Ishikawa (cell line): ENCODE results near the gene ZNF691.

Source experiments
- CEBPB ChIP-seq: IDR thresholded peaks from 2 replicates; pipeline ENCODE4 v1.6.1; 2012
- CREB1 ChIP-seq: IDR thresholded peaks from 2 replicates; pipeline ENCODE4 v1.6.1; 2012; ENCODE audit warnings: low read depth
- EGR1 ChIP-seq: IDR thresholded peaks from 2 replicates; pipeline ENCODE4 v1.6.1; 2012
- EP300 ChIP-seq: IDR thresholded peaks from 2 replicates; pipeline ENCODE4 v1.6.1; 2012; ENCODE audit warnings: borderline replicate concordance
- FOXM1 ChIP-seq: IDR thresholded peaks from 2 replicates; pipeline ENCODE4 v1.6.1; 2012; ENCODE audit warnings: low read depth, borderline replicate concordance
- MAX ChIP-seq: IDR thresholded peaks from 2 replicates; pipeline ENCODE4 v1.6.1; 2012
- NFIC ChIP-seq: IDR thresholded peaks from 2 replicates; pipeline ENCODE4 v1.6.1; 2012
- RAD21 ChIP-seq: IDR thresholded peaks from 2 replicates; pipeline ENCODE4 v1.6.1; 2012; ENCODE audit warnings: low read depth
- REST ChIP-seq: IDR thresholded peaks from 2 replicates; pipeline ENCODE4 v1.6.1; 2012; ENCODE audit warnings: low read depth, mild to moderate bottlenecking
- TAF1 ChIP-seq: IDR thresholded peaks from 2 replicates; pipeline ENCODE4 v1.6.1; 2012; ENCODE audit warnings: low read depth, mild to moderate bottlenecking
- TCF12 ChIP-seq: IDR thresholded peaks from 2 replicates; pipeline ENCODE4 v1.6.1; 2012; ENCODE audit warnings: low read depth
- TEAD4 ChIP-seq: IDR thresholded peaks from 2 replicates; pipeline ENCODE4 v1.6.1; 2012
- USF1 ChIP-seq: IDR thresholded peaks from 2 replicates; pipeline ENCODE4 v1.6.1; 2012
- YY1 ChIP-seq: IDR thresholded peaks from 2 replicates; pipeline ENCODE4 v1.6.1; 2012; ENCODE audit warnings: low read depth
- ZBTB7A ChIP-seq: IDR thresholded peaks from 2 replicates; pipeline ENCODE4 v1.6.1; 2012; ENCODE audit warnings: low read depth

ZNF691 gene

DNA sequence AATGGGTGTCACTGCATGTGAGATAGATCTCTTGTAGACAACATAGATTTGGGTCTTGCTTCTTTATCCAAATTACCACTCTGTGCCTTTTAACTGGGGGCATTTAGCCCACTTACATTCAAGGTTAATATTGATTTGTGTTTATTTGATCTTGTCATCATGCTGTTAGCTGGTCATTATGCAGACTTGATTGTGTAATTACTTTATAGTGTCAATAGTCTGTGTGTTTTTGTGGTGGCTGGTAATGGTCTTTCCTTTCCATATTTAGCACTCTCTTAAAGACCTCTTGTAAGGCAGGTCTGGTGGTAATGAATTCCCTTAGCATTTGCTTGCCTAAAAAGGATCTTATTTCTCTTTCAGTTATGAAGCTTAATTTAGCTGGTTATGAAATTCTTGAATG is 29.6 kb downstream of the ZNF691 start:
- TF ChIP-seq EGR1 = no peak
- no peak for TF ChIP-seq CREB1
- no peak for TF ChIP-seq RAD21
- no peak for TF ChIP-seq ZBTB7A
- TF ChIP-seq EP300 = no peak
- no peak for TF ChIP-seq USF1
- no peak for TF ChIP-seq FOXM1
- no peak for TF ChIP-seq YY1
- no peak for TF ChIP-seq REST
- TF ChIP-seq MAX = no peak
- no peak for TF ChIP-seq TCF12

GRCh38 chr1:42877380-42877779 is 31.0 kb downstream of the ZNF691 start:
- TF ChIP-seq NFIC (no peak), TEAD4 (no peak), MAX (no peak), REST (no peak)

DNA sequence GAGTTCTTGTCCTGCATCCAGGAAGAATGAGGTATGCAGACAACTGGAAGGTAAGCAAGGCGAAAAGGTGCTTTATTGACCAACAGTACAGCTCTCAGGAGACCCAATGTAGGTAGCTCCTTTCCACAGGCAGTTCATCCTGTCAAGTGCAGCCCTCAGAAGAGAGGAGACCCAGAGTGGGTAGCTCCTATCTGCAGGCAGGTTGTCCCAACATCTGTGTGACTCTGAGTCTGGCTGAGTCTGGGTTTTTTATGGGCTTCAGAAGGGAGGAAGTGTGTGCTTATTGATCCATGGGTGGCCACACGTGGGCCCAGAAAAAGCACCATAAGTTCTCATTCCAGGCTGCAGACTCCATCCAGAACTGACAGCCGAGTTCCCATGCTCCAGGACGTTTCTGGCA is 34.0 kb downstream of the ZNF691 start:
- no peak for TF ChIP-seq TEAD4
- TF ChIP-seq ZBTB7A = no peak
- TF ChIP-seq NFIC = no peak
- TF ChIP-seq REST = no peak
- TF ChIP-seq TCF12 = no peak
- TF ChIP-seq FOXM1 = no peak
- TF ChIP-seq CEBPB = no peak
- TF ChIP-seq EGR1 = no peak
- TF ChIP-seq CREB1 = no peak
- no peak for TF ChIP-seq RAD21
- TF ChIP-seq EP300 = no peak
- TF ChIP-seq USF1 = no peak

GRCh38 chr1:42886046-42886739 is 39.8 kb downstream of the ZNF691 start:
- TF ChIP-seq USF1 (no peak), CEBPB (no peak), EP300 (no peak), RAD21 (no peak), FOXM1 (no peak), REST (no peak), EGR1 (no peak), CREB1 (no peak), TCF12 (no peak), YY1 (no peak), ZBTB7A (no peak), TEAD4 (no peak), NFIC (no peak), TAF1 (no peak)
